ENCODE results near the gene SLC35F6.
A peak's percentile ranks its signal among the peaks of the same experiment; 100 is the strongest.
"Not testable (repeated sequence)": the region's sequence is repeated elsewhere in the genome, so short reads cannot be mapped to it uniquely, and the experiment has no call there.

The SLC35F6 gene

DNA sequence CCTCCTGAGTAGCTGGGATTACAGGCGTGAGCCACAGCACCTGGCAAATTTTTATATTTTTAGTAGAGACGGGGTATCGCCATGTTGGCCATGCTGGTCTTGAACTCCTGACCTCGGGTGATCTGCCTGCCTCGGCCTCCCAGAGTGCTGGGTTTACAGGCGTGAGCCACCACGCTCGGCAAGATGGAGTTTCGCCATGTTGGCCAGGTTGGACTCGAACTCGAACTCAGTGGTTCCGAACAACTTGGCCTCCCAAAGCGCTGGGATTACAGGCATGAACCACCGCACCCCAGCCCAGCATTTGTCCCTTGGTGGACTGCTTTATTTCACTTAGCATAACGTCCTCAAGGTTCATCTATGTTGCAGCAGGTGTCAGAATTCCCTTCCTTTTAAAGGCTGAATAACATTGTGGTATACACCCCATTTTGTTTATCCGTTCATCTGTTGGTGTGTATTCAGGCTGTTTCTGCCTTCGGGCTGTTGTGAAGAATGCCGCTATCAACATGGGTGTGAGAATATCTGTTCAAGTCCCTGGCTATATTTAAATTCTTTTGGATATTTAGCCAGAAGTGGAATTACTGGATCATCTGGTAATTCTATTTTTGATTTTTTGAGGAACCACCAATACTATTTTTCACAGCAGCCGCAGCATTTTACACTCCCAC, 20.6 kb downstream of the SLC35F6 start:
- DNase-seq (ENCODE audit: low spot score): no peak

DNA sequence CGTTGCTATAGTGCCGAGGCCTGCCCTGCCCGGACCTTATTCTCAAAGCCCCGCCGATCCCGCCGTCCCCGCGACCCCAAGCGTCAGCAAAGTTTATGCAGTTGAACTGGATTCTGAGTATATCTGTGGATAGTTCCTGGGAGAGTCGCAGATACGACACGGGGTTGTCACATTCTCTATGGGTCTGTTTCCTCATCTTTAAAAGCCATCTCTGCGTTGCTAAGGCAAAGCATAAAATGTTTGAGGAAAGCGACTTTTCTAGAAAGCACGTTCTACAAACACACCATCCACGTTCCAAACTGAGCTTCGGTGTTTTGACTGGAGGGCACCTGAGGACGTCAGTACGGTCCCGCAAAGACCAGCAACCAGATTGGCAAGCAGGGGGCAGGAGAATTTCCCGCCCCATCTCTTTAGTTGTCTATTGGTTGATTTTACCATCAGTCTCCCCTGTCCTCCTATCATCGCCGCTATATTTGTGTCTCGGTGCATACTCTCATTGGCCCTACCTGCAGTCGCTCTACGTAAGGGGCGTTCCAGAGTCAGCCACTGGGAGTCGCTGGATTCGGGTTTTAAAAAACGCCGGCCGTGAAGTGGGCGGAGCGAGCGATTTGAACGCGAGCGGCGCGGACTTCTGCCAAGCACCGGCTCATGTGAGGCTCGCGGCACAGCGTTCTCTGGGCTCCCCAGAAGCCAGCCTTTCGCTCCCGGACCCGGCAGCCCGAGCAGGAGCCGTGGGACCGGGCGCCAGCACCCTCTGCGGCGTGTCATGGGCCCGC, 21.5 kb downstream of the SLC35F6 start, which contains the start of gene CENPA:
Gene CENPA (plus strand): TSS at position 626 of the 776 bp plus-strand sequence. CDS start 141 bp downstream, at position 767.
- peak; percentile 100 for DNase-seq (ENCODE audit: low spot score)

DNA sequence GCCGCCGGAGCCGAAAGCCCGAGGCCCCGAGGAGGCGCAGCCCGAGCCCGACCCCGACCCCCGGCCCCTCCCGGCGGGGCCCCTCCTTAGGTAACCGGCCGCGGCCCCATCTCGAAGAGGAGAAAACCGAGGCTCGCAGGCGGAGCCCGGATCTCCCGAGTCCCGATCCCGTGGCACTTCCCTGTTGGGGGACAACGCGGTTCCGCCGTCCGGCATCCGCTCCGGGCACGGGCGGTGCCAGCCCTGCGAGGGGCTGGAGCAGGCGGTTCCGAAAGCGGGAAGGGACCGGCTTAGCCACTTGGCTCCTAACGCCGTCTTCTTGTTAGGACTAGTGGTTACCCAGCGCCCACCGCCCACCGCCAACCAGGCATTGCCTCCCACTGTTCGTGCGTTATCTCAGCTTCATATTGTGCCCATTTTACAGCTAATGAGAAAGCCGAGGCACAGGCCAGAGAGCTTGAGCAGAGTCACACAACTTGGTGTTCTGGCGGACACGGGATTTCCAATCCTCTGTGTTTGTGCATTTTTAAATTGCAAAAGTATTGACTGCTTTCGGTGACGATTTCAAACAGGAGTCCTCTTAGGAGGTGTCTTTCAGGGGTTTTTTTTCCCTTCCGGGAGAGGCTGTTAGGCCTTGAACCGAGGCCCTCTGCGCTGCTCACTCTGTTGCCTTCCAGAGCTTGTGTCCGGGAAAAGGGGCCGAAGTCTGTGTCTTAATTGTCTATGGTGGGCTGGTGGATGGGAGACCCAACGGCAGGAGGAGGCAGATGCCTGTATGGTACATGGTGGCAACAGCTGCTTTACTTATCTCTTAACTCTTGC, 22.3 kb downstream of the SLC35F6 start:
- peak; percentile 20 for DNase-seq (ENCODE audit: low spot score)

DNA sequence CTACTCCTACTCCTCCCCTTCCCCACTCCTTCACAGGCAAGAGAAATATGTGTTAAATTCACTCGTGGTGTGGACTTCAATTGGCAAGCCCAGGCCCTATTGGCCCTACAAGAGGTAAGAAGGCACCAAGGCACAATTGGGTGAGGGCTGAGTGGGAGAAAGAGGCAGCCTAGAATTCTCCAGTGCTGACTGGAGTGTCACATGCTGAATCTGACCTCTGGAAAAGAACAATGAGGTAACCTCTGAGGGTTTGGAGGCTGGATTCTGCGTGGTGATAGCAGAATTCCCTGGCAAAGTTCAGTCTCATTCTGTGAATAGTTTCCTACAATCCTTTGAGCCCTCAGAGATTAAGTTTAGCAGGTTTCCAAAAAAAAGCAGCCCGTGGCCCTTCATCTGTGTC, 28.6 kb downstream of the SLC35F6 start:
- DNase-seq (ENCODE audit: low spot score): no peak

DNA sequence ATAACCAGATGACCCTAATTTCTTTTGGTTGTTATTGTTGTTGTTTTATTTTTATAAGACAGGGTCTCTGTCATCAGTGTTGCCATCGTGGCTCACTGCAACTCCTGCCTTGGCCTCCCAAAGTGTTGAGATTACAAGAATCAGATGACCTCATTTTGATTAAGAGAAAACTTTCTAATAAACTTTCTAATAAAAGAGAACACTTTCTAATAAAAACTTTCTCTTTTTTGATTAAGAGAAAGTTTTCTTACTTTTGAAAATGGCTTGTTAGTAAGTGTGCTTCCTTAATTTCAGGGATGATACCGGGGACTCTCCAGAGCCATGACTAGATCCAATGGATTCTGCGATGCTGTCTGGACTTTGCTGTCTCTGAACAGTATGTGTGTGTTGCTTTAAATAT, 29.4 kb downstream of the SLC35F6 start:
- no peak for DNase-seq (ENCODE audit: low spot score)

DNA sequence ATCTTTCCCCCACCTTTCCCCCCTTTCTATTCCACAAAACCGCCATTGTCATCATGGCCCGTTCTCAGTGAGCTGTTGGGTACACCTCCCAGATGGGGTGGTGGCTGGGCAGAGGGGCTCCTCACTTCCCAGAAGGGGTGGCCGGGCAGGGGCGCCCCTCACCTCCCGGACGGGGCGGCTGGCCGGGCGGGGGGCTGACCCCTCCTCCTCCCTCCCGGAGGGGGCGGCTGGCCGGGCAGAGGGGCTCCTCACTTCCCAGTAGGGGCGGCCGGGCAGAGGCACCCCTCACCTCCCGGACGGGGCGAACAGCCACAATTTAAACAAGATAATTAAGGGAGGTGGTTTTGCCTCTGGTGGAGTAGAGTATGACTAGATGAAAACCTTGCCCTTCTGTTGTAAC, 31.1 kb downstream of the SLC35F6 start:
- DNase-seq (ENCODE audit: low spot score): not testable (repeated sequence)

DNA sequence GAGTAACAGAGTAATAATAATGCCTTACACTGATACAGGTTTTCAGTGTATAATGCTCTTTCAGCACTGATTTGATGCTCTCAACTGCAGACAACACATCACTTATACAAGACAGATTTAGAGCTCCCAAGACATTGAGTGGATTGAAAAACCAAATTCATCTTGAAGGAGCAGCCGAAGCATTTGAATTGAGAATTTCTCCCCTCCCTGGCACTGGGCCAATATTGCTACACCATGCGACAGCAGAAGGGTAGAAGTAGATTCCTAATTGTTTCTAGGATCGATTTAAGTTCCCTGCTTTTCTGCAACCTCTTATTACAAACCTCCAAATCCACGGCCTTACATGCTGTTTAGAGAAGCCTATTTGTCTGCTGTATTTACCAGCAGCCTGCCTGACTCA, 37.2 kb downstream of the SLC35F6 start:
- DNase-seq (ENCODE audit: low spot score): no peak

DNA sequence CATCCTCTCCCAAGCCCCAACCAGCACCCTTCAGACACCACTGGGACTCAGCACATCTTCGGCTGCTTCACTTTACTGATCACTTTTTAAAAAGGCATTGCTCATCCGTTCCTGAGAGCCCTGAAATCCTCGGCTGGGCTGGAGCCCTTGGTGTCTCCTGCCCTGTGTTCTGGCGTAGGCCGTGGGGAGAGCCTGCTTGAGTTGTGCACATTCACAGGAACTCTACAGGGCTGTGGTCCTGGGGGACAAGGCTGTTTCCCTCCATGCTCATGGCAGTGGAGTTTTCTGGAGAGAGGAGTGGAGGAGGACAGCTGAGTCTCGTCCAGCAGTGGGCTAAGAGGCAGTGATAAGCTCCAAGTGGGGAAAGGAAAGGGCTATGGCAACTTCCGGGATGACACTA, 37.7 kb downstream of the SLC35F6 start:
- no peak for DNase-seq (ENCODE audit: low spot score)

DNA sequence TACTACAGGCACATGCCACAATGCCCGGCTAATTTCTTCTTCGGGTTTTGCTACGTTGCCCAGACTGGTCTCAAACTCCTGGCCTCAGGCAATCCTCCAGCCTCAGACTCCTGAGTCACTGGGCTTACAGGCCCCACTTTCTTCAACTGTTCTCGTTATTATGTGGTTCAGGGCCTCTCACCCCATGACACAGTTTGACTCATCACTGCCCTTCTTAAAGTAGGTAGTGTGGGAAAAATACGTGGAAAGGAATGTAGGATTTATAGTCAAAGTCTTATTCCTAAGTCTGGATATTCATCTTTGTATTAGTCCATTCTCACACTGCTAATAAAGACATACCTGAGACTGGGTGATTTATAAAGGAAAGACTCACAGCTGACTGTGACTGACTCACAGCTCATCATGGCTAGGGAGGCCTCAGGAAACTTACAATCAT, 41.2 kb downstream of the SLC35F6 start:
- peak; percentile 19 for DNase-seq (ENCODE audit: low spot score)

DNA sequence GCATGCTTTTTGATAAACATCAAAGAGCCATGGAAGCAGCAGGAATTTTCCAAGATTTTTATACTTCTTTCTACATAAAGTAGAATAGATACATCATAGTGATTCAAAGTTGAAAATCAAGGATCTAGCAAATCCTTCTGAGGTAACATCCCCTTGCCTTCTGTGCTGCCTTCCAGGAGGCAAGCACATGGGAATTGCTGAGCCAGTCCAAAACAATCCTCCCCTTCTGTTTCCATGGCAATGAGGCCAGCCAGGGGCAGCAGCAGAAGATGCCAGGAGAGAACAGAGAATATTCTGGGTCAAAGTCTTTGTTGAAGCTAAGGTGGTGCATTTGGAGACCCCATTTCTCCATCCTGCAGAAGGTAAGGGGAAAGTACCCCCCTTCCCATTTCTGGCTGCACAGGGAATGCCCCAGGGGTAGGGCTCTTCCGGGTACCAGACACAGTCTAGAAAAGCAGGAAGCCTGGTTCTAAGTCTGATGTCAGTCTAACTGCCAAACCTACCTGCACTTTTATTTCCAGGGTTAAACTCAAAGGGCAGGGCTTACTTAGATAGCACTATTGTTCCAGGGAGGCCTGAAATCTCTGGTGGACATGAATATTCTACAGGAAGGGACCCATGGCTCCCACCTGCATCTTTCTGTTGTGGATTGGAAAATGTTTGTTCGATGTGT, 43.8 kb downstream of the SLC35F6 start:
- DNase-seq (ENCODE audit: low spot score): no peak

DNA sequence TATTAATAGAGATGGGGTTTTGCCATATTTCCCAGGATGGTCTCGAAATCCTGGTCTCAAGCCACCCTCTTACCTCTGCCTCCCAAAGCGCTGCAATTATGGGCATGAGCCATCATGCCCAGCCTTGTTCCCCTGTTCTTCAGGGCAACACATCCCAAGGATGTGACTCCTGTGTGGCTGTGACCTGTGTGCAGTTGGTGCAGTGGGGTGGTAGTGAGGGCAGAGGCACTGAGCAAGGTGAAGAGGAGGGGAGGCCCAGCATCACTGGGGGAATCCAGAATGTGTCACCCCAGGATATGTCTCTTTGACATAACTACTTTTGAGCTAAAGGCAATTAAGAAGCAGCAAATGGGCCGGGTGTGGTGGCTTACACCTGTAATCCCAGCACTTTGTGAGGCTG, 45.1 kb downstream of the SLC35F6 start:
- no peak for DNase-seq (ENCODE audit: low spot score)

DNA sequence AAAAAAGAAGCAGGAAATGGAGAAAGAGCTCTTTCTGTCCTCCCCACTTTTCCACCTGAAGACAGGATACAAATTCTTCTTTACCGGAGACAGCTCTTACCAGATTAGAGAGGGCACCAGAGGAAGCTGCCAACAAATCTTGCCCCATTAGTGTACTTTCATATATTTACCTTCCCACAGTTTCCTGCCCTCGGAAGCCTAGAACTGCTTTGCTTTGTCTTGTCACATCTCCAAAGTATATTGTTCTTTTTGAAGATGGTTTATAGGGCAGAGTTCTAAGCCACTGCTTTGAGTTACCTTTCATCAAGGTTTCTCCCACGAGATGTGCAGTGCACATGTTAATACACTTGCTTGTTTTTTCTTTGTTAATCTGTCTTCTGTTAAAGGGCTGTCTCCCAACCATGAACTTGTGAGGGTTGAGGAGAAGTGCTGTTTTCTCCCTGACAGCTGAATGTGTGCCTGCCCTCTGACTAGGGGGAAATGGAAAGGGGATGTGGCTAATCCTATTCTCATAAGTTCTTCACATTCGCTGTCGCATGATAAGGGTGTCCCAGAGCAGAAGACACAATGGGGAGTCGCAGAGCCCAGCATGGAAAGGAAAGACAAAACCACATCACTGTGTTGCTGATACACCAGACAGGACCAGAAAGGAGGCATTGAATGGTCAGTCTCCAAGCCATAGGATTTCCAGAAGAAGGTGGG, 45.9 kb downstream of the SLC35F6 start:
- no peak for DNase-seq (ENCODE audit: low spot score)

DNA sequence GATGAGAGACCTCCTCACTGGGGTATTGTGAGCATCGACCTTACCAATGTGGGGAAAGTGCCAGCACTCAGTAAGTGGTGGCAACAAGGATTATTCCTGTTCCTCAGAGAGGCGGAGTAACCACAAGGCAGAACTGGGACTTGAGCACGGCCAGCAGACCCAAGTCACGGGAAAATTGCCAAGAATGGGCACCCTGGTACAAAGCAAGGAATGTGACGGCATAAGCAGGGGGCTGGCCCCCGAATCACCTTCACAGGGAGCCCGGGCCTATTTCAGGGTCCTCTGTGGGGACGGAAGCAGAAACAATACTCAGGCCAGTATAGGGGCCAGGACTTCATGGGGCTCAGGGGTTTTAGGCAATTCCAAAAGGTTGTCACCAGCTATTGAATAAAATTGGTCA, 47.2 kb downstream of the SLC35F6 start:
- DNase-seq (ENCODE audit: low spot score): no peak

DNA sequence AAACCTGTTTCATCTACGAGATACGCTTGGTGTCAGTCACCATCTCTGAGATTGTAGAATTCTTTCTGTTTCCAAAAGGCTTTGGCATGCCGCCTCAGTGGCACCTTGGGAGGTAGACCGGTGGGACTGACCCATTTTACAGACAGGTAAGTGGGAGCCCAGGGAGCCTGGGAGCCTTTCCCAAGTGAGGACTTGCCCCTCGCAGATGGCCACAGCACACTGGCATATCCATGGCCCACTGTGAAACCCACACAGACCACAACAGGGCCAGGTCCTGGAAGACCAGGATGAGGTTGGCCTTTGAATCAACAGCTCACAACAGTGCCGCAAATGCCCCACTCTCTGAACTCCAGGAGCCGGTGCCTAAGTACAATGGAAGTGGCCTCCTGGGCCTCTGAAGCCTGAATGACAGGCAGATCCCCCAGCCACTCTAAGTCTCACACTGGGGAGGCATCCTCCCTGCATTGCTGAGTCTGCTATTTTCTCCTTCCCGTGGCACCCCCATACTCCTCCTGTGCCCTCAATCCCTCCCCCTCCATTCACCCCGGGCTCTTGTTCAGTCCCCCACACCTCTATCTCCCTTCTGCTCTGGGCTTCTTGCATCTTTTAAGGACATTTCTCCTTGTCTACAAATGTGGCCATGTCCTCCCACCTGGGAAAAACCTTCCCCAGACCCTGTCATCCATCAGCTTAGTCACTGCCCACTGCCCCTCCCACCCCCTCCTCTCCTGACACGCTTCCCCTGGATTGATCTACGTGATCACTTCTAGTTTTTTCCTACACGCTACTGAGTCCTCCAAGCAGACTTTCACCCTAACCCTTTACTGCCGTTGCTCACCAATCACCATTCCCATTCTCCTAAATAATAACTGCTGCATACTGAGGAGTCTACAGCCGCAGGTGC, 48.0 kb downstream of the SLC35F6 start:
- DNase-seq (ENCODE audit: low spot score): no peak

DNA sequence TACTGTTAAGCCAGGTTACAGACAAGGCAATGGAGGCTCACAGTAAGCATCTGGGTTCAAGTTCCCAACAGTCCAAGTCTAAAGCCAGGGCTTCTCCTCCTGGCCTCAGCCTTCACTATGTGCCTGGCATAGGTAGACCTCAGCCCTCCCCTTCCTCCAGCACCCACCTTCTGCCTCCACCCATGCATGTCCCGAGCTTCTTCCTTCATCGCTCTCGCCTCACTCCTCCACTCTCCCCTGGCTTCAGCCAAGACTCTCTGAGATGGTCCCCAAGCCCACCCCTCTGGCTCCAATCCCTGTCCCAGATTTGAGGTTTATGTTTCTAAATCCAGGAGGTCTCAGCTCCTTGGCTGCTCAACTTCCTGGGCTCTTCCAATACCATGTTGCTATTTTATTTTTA, 48.6 kb downstream of the SLC35F6 start:
- DNase-seq (ENCODE audit: low spot score): no peak

DNA sequence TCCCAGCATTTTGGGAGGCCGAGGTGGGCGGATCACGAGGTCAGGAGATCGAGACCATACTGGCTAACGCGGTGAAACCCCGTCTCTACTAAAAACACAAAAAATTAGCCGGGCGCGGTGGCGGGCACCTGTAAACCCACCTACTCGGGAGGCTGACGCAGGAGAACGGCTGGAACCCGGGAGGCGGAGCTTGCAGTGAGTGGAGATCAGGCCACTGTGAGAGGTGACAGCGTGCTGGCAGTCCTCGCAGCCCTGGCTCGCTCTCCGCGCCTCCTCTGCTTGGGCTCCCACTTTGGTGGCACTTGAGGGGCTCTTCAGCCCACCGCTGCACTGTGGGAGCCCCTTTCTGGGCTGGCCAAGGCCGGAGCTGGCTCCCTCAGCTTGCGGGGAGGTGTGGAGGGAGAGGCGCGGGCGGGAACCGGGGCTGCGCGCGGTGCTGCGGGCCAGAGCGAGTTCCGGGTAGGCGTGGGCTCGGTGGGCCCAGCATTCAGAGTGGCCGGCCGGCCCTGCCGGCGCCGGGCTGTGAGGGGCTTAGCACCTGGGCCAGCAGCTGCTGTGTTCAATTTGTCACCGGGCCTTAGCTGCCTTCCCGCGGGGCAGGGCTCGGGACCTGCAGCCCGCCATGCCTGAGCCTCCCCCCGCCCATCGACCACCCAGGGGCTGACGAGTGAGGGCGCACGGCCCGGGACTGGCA, 50.1 kb downstream of the SLC35F6 start:
- not testable (repeated sequence) for DNase-seq (ENCODE audit: low spot score)

DNA sequence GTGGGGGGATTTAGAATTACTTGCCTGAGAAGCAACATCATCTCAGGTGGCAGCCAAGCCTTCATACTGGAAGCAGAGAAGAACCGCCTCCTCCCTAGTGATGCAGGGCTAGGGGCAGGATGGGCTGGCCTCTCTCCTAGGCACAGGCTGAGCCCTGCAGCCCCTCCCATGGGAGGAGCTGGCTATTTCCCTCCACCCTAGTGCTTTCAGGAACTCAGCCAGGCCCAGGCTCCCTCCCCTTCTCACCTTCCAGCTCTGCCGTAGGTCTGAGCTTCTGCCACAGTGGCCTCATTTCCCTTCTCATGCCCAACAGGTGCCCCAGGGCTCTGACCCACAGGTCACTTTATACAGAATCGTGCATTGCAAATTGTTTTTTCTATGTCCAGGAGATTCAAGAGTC, 52.8 kb downstream of the SLC35F6 start:
- DNase-seq (ENCODE audit: low spot score): no peak

DNA sequence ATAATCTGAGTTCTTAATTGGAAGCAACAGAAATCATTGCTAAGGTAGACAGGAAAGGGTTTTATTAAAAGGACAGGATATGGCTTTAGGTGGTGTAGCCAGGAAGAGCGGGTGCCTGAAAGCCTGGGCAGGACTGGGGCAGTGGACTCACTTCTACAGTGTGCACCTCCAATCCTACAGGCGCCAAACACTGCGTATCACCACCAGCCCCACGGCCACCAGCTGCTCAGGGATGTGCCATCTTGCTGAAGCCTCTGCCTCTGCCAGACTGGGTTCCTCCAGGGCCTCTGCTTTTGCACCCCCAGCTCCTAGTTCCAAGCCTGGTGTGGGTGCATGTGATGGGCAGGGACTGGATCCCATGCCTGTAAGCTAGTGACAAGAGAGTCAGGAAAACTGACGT, 54.2 kb downstream of the SLC35F6 start:
- DNase-seq (ENCODE audit: low spot score): no peak

DNA sequence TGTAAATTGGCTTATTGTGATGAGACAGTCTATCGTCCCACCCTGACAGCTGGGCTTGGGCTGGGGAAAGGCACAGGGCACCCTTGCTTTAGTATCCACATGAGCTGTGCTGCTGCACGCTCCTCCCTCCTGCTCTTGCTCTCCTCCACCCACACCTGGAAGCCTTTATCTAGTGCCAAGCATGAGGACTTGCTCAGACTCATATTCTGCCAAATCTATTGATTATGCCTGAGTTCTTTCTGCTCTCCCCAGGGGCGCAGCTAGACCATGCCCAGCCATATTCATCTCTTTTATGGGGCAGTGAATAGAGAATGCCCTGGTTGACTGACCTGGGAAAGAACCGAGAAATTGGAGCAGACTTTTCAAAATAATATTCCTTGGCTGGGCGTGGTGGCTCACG, 54.9 kb downstream of the SLC35F6 start:
- no peak for DNase-seq (ENCODE audit: low spot score)

DNA sequence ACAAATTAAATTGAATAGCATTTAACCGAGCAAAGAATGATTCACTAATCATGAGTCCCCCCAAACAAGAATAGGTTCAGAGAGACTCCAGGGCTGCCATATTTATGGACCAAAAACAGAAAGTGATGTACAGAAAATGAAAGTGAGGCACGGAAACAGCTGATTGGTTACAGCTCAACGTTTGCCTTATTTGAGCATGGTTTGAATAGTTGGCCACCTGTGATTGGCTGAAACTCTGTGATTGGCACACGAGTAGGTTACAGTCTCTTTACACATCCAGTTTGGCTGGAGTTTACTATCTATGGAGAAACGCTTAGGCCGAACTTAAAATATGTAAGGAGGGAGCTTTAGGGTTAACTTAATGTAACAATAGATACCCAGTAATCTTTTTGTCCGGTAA, 56.8 kb downstream of the SLC35F6 start:
- DNase-seq (ENCODE audit: low spot score): no peak

Data from kidney capillary endothelial cell (primary cell).